Body of pancreas (tissue), 4 donors: ENCODE results near the gene VAX1.

Experiments used
- POLR2A ChIP-seq, 3 donors: fragments of 450-650 bp; IDR thresholded peaks; one replicate each; pipeline ENCODE4 v1.6.1; 2016; ENCODE audit warnings: antibody characterized with exemption in 3 of 3, mild to moderate bottlenecking in 2 of 3
- TF ChIP-seq, protein P1 (sequence below), 7 experiments: fragments of 450-650 bp in 4 of 7; fragments of 200-600 bp in 3 of 7; sonication (generic) in 3 of 7; IDR thresholded peaks; one replicate each; pipeline ENCODE4 v1.5.1; 2016 to 2019; ENCODE audit warnings: antibody characterized with exemption in 7 of 7

GRCh38 chr10:117132751-117133231 lies 5.3 kb downstream of the VAX1 start:
- TF ChIP-seq, protein P1, sequence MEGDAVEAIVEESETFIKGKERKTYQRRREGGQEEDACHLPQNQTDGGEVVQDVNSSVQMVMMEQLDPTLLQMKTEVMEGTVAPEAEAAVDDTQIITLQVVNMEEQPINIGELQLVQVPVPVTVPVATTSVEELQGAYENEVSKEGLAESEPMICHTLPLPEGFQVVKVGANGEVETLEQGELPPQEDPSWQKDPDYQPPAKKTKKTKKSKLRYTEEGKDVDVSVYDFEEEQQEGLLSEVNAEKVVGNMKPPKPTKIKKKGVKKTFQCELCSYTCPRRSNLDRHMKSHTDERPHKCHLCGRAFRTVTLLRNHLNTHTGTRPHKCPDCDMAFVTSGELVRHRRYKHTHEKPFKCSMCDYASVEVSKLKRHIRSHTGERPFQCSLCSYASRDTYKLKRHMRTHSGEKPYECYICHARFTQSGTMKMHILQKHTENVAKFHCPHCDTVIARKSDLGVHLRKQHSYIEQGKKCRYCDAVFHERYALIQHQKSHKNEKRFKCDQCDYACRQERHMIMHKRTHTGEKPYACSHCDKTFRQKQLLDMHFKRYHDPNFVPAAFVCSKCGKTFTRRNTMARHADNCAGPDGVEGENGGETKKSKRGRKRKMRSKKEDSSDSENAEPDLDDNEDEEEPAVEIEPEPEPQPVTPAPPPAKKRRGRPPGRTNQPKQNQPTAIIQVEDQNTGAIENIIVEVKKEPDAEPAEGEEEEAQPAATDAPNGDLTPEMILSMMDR (IDR thresholded peaks at IDR 0.05), result no peak
- no peak for TF ChIP-seq POLR2A (IDR thresholded peaks at IDR 0.05)
